HPDE6-E6E7 (cell line): ENCODE data around the gene EPX.
"Not testable (repeated sequence)": the region's sequence is repeated elsewhere in the genome, so short reads cannot be mapped to it uniquely, and the experiment has no call there.

ENCODE experiments used
- DNase-seq: peaks from one replicate; pipeline ENCODE4 v3.0.0; 2011; ENCODE audit warnings: missing footprints; ENCODE audit errors: extremely low spot score

EPX gene

GRCh38 chr17:58192612-58193011 lies at the start of gene EPX:
EPX (plus strand) TSS chr17:58192726; CDS start chr17:58192847, 121 bp downstream.
- DNase-seq, result no peak

- not testable (repeated sequence) for DNase-seq
Observed at GRCh38 chr17:58143335-58143734, 49.2 kb upstream of the EPX start.

- no peak for DNase-seq
Observed at GRCh38 chr17:58144801-58145200, 47.7 kb upstream of the EPX start.

DNA sequence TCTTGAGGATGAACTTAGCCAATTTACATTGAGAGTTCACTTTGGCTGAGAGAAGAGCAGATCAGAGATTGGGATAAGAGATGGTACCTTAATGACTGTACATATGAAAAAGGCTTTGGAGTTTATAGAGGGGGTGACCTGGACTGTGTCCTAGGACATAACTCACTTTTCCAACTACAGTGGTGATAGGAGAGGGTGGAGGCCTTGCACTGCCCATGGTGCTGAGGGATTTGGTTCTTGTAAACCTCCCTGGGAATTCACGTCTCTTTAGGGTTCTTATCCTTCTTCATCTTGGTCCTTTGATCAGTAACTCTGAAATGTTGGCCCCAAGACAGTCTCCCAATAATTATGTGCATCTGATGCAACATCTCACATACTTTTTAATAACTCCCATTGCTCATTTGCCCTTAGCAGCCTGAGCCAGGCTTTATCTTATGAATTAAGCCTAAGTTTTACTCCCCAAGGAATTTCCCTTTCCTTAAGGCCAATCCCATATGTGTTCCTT lies 44.5 kb upstream of the EPX start, which contains the start of gene OR4D1:
Gene OR4D1 (plus strand): TSS at position 455 of the 505 bp plus-strand sequence. CDS start 6,770 bp downstream, outside the sequence.
- DNase-seq, result no peak

DNA sequence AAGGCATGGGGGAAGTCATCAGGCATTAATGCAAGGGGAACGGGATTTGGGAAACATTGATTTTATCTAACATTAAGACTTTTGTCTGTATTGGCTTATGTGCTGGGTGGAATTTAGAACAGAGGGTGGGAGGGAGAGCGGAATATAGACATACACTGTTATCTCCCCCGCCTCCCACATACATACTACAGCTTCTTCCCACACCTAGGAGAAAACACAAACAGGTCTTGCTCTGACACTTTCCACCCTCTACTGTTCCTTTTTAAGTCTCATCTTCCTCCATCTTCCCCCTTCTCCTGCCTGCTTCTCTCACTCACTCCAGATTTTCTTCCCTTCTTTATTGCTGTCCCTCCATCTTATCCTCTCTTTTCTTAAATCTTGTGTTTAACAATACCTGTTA lies 43.9 kb upstream of the EPX start:
- DNase-seq, result no peak

- DNase-seq, result no peak
Observed at GRCh38 chr17:58150394-58150793, 42.1 kb upstream of the EPX start.

GRCh38 chr17:58153046-58153445 lies 39.5 kb upstream of the EPX start:
- DNase-seq, result no peak

- DNase-seq, result no peak
Observed at GRCh38 chr17:58153671-58154070, 38.9 kb upstream of the EPX start.

GRCh38 chr17:58156839-58157803 lies 35.4 kb upstream of the EPX start:
- DNase-seq, result no peak

DNA sequence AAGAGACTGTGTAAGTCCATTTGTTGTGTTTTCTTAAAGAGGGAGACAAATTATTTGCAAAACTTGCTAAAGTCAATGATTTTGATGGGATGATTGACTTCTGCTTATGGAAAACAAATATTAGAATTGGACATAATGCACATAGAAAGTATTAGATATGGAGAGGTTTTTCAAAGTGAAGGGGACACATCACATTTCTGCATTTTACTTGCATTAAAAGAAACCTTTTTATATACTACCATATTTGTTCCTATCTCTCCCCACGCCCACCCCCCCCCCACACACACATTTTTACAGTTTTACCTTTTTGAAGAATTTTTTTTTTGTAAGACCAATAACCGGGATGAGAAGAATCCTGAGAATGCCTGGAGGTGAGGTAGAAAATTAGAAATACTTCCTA lies 34.3 kb upstream of the EPX start:
- no peak for DNase-seq

- no peak for DNase-seq
Observed at GRCh38 chr17:58161566-58161965, 31.0 kb upstream of the EPX start.

GRCh38 chr17:58165981-58166380 lies 26.5 kb upstream of the EPX start:
- no peak for DNase-seq

DNA sequence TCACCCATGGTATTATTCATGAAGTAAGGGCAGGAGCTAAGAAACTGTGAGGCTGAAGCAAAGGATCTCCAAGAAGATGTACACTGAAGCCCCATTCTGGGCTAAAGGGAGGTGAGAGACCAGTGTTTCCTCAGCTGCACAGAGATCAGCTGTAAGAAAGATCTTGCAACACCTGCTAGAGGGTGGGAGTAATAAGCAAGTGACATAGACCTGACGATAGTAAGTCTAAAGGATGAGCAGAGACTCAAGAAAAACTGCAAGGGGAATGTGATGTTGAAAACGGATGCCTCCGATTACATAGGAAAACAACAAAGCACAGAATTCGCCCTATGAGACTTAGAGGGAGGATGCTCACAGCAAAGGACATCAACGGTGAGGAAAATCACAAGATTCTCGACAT lies 25.8 kb upstream of the EPX start, which contains the start of gene OR4D2:
Gene OR4D2 (plus strand): TSS at position 301 of the 400 bp plus-strand sequence. CDS start 2,674 bp downstream, outside the sequence.
- DNase-seq, result no peak

DNA sequence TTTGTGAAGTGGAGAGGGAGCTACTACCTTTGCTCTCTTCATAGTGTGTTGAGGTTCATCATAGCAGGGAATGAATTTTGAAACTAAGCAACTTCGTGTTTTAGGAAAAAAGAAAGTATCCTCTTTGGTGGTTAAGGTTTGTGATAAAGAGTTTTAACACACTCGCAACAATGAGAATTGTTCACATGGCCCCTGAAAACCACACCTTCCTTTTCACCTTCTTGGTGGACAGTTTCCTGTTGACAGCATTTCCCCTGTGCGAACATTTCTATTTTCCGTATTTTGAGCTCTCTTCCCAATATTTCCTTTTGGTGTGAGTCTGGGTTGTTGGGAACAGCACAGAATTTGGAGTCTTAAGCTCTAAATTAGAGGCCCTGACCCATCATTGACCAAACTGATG lies 21.9 kb upstream of the EPX start:
- no peak for DNase-seq

GRCh38 chr17:58172369-58173071 lies 20.0 kb upstream of the EPX start:
- DNase-seq, result peak; percentile 36

GRCh38 chr17:58174871-58175270 lies 17.7 kb upstream of the EPX start:
- DNase-seq, result no peak

- no peak for DNase-seq
Observed at GRCh38 chr17:58176200-58176599, 16.3 kb upstream of the EPX start.

DNA sequence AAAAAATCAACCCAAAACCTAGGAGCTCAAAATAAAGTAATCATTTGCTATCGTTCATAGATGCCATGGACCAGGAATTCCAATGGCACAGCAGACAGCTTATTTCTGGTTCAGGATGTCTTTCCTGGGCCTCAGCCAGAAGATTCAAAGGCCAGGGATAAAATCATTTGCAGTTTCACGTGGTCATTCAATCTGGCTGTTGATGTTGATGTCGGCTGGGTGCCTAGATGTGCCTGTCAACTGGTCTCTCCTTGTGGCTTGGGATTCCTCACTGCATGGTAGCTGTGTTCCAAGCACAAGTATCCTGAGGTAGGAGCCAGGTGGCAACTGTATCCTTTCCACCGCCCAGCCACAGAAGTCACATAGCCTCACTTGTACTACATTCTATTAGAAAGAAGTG lies 10.7 kb upstream of the EPX start:
- DNase-seq, result no peak

DNA sequence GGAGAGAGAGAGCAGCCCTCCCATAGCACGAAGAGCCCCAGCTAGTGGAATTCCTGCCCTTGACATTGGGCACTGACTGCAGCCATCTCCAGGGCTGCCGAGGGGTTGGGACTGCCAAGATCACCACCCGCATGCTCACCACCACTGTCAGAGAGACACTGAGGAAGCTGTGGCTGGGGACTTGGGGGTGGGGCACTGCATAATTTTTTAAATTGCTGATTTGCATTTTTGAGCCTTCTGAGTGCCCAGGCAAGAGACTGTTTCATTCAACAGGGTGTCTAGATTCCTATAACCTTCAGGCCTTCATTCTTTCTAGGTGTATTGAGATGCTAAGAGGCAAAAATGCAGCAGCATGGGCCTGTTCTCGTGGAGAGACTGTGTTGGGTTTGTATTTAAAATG lies 9.0 kb upstream of the EPX start:
- no peak for DNase-seq

- DNase-seq, result peak; percentile 80
Observed at GRCh38 chr17:58184308-58184985, 8.1 kb upstream of the EPX start.

DNA sequence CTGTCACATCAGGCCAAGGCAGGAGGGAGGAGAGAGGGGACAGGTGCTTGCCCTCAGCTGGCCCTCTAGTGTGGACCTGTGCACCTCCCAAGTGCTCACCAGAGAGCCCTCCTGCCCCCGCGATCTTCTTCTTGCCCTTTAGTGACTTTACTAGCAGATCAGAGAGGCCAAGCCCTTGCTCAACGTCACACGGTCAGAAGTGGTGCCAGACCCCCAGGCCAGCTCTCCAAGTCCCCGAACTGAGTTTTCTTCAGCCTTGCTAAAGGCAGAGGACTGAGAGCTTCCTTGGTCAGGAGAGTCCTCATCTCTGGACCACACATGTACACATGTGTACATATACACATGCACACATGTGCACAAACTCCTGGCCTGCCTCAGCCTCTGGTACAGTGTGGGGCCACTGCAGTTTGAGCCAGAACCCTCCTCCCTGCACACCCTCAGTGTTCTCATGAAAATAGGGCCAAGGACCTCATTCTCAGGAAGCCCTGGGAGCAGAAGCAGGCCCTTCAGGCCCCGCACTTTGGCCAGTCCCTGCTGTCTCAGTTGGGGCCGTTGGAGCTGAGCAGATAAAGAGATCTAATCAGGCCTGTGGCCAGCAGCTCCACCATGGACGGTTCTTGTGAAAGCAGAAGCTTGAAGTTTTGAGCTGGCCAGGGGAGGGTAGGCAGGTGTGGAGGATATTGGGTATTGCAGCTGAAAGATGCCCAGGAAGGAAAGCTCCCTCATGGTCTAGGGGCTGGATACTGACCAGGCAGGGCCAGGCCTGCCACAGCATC lies 7.4 kb upstream of the EPX start:
- DNase-seq, result no peak
